Amniotic stem cell (primary cell): ENCODE results near the gene LDB2.
A peak's percentile ranks its signal among the peaks of the same experiment; 100 is the strongest.

Experiments
- DNase-seq: peaks from one replicate; lab custom pipeline; 2025; lab: John Stamatoyannopoulos, UW

The LDB2 gene

GRCh38 chr4:16843831-16844508, 54.5 kb downstream of the LDB2 start:
- peak; percentile 9 for DNase-seq

DNA sequence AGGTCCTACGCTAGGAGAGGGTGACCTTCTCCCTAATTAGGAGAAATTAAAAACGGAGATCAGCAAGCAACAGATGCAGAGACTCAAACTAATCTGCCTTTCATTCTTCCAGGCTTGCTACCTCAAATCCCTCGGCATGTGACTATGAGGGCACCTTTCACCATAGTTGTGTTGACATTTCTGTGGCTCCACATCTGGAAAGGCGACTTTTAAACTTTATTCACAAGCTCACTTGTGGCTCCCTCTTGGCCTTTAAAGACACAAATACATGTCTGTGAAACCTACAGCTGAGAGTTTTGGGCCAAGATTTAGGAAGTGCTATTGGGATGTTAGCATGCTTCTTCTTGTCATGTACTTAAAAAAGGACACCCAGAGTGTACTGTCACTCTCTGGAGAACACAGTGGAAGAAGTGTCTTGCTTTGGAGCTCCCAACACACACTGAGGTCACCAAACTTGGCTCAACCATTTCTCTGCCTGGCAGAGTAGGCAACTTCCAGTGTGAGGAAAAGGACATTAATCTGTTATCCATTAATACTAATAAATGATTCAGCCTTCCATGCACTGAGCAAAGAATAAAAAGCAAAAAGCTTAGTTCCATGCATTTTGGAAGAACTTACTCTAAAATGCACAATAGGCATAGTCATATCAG, 60.1 kb downstream of the LDB2 start:
- no peak for DNase-seq

- DNase-seq, result no peak
Measured at GRCh38 chr4:16837475-16837874, 61.0 kb downstream of the LDB2 start.

GRCh38 chr4:16836324-16836723, 62.1 kb downstream of the LDB2 start:
- no peak for DNase-seq

GRCh38 chr4:16835597-16836247, 62.7 kb downstream of the LDB2 start:
- no peak for DNase-seq

GRCh38 chr4:16834814-16835213, 63.6 kb downstream of the LDB2 start:
- no peak for DNase-seq

GRCh38 chr4:16833722-16834121, 64.7 kb downstream of the LDB2 start:
- DNase-seq, result no peak

DNA sequence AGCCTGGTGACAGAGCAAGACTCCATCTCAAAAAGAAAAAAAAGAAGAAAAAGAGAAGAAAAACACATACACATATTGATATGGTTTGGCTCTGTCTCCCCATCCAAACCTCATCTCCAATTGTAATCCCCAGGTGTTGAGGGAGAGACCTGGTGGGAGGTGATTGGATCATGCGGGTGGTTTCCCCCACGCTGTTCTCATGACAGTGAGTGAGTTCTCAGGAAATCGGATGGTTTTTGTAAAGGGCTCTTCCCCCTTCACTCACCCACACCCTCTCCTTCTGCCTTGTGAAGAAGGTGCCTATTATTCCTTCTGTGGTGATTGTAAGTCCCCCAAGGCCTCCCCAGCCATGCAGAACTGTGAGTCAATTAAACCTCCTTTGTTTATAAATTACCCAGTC, 68.4 kb downstream of the LDB2 start:
- DNase-seq, result no peak

DNA sequence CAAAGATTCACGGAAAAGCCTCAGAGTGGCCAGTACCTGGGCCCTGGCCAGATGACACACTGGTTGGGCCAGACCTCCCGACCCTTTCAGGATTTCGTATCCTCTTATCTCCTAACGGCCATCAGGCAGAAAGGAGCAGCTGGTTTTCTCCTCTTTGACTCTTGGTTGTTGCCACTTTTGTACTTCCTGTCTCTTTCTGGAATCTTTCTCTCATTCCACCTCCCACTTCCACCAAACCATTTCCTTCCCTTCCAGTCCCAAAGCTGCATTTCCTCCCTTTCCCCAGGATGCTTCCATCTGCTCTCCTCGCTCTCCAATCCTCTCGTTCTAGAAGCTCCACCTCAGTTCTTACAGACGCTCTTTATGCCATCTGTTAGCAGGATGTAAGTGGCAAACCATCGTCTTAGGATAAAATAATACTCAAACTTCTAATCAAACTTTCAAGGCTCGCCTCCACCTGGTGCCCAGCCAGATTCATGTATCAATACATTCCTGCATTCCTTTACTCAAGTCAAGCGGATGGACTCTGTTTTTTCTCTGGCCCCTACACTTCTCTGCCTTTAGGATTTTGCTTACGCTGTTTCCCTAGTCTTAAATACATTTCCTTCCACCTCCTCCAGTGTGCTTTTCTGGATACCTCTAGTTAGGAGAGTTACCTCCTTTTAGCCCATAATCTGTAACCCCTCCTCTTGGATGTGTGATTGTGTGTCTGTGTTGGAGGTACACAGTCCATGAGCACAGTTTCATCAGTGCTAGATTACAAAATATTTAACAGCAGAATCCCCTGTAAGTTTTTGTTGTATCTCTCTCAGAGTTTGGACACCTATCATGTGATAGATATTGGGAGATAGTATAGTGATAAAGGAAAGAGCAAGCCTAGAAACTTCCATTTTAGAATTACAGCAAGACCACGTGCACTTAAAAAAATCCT, 70.4 kb downstream of the LDB2 start:
- DNase-seq, result no peak

- DNase-seq, result no peak
Measured at GRCh38 chr4:16827045-16827444, 71.4 kb downstream of the LDB2 start.

- DNase-seq, result no peak
Measured at GRCh38 chr4:16826406-16826910, 72.0 kb downstream of the LDB2 start.

GRCh38 chr4:16824278-16824806, 74.1 kb downstream of the LDB2 start:
- no peak for DNase-seq

- DNase-seq, result no peak
Measured at GRCh38 chr4:16820329-16820728, 78.1 kb downstream of the LDB2 start.

DNA sequence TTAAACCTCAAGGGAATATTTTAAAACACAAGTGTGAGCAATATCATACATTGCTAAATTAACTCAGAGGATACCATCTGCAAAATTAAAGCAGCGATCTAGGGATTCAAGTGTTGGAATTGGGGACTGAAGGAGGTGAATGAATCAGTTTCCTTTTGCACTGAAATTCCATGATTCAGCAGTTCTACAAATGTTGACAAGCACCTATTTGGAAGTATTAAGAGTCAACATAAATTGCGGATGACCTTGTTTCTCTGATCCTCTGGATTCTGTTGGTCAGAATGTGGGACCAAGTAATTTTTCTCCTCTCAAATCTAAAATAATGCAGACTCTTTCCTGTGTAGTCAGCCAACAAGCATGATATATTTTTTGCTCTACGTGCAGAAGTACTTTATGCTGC, 78.8 kb downstream of the LDB2 start:
- DNase-seq, result no peak

- DNase-seq, result no peak
Measured at GRCh38 chr4:16818005-16818404, 80.4 kb downstream of the LDB2 start.

DNA sequence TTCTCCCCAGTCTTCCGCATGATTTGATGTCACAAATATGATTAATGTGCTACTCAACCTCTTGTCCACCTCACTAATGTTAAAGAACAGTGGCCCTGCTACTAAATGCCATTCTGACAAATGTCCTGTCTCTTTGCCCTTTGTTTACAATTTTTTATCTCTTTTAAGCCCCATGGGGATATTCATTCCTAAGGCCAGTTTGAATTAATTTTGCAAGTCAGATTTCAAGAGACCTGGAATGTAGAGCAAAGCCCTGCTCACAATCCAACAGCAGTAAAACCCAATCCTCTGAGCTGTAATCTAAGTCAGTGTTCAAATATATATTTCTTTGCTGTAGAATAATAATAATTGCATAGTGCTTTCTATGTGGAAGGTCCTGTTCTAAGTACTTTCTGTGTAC, 81.2 kb downstream of the LDB2 start:
- DNase-seq, result no peak

- no peak for DNase-seq
Measured at GRCh38 chr4:16814361-16814760, 84.1 kb downstream of the LDB2 start.

- DNase-seq, result no peak
Measured at GRCh38 chr4:16812041-16812440, 86.4 kb downstream of the LDB2 start.

DNA sequence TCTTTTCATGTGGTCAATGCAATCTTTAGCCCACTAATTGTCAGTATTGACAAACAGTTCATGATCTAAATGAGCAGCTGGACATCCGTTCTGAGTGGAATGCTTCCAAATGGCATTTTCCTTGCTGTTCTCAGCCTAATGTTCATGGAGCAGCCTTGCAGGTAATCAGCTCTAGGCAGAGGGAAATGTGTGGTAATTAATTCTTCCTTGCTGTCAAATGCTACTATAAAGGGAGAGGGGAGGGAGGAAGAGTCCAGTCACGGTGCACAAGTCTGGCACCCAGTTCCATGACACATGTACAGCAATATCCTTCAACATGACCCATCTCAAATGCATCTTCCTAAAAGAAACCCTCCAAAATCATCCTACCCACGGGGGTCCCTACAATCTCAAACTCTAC, 88.5 kb downstream of the LDB2 start:
- no peak for DNase-seq

DNA sequence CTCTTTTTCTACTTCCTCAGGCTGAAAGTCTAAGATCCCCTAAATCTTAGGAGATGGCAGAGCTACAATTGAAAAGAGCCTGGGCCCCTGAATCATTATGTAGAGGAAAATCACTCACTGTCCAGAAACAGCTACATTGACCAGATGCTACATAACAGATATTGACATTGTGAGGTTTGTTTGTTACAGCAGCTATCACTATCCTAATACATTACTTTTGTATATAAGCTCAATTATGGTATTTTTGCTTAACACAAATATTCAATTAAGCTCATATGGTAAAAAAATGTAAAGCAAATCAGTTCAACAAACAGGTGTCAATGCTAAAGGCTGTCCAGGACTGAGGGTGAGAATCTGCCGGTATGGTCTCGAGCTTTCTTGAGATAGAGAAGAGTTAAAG, 89.4 kb downstream of the LDB2 start:
- no peak for DNase-seq

DNA sequence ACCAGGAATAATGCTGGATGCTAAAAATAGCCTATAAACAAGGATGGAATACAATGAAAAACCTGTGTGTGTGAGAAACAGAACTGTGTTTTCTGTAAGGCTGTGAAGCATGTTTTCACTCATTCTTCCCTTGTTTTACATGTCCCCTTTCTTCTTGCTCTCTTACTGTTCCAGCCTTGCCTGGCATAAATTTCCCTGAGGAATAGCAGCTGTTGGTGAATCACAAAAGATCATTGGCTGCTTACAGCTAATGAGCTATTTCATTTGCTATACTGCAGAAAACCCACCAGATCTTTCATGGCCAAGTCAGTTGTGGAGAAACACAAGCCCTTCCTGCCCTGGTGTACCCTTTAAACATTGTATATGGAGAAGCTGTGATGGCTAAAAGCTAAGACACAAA, 91.1 kb downstream of the LDB2 start:
- no peak for DNase-seq

DNA sequence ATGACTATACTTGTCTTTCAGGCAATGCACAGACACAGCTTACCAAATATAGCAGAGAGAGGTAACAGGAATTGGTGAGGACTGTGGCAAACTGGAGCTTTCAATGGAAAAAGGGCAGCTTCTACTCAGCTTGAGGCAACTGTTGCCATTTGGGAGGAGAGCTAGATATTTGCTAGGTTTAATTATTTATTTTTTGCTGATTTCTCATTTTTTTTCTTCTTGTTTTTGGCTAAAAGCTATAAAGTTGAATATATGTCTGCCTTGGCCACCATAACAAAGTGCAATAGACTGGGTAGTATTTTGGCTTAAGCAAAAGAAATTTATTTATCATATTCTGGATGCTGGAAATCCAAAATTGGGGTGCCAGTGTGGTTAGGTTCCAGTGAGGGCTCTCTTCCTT, 93.9 kb downstream of the LDB2 start:
- no peak for DNase-seq
